Keratinocyte (primary cell): Measurements from ENCODE around the gene TMEM151A. TPM values are rescaled to one million over a fixed set of nuclear protein-coding genes. Genes with fewer than 3 reads are reported as not detected.

Experiments used
- DNase-seq: peaks from one replicate; pipeline ENCODE4 v3.0.0-alpha.2; 2011; ENCODE audit warnings: low read depth, missing footprints, low spot score
- FAIRE-seq: peaks from 2 replicates; lab custom pipeline; 2011; peaks lifted over from hg19 to GRCh38; lab: Jason Lieb, UNC
- H2AFZ ChIP-seq: 2 replicates; pipeline ENCODE4 v1.6.0; 2012; ENCODE audit warnings: low read length, control low read depth, inconsistent platforms; ENCODE audit not compliant: control insufficient read depth
- H3K27ac ChIP-seq: 2 replicates; pipeline ENCODE4 v1.5.1; 2011; ENCODE audit warnings: low read length; ENCODE audit not compliant: control insufficient read depth, insufficient read depth
- H3K27me3 ChIP-seq: 3 replicates; pipeline ENCODE4 v1.6.0; 2011; ENCODE audit warnings: low read length; ENCODE audit not compliant: control insufficient read depth, insufficient read depth; ENCODE audit errors: extremely low read depth
- H3K36me3 ChIP-seq, 2 experiments: 2 replicates in 1 of 2; 3 replicates in 1 of 2; pipeline ENCODE4 v1.5.1; 2011; ENCODE audit warnings: low read length in 2 of 2, mild to moderate bottlenecking in 1 of 2; ENCODE audit not compliant: control insufficient read depth in 2 of 2, insufficient read depth in 2 of 2; ENCODE audit errors: extremely low read depth in 1 of 2
- H3K4me1 ChIP-seq: 3 replicates; pipeline ENCODE4 v1.5.1; 2011; ENCODE audit warnings: low read length; ENCODE audit not compliant: control insufficient read depth, insufficient read depth; ENCODE audit errors: extremely low read depth
- H3K4me2 ChIP-seq: 3 replicates; pipeline ENCODE4 v1.6.0; 2011; ENCODE audit warnings: low read depth, low read length; ENCODE audit not compliant: control insufficient read depth, insufficient read depth; ENCODE audit errors: extremely low read depth
- H3K4me3 ChIP-seq, 3 experiments: fragments of 200-600 bp in 1 of 3; sonication (generic) in 1 of 3; 2 replicates in 2 of 3; 3 replicates in 1 of 3; pipeline ENCODE4 v1.5.1; 2011 to 2016; ENCODE audit warnings: low read length in 3 of 3, mild to moderate bottlenecking in 3 of 3, control low read depth in 2 of 3, inconsistent platforms in 1 of 3, low read depth in 1 of 3, mixed read lengths in 1 of 3, mixed run types in 1 of 3, moderate library complexity in 1 of 3; ENCODE audit not compliant: control insufficient read depth in 2 of 3, insufficient read depth in 2 of 3; ENCODE audit errors: extremely low read depth in 1 of 3
- H3K79me2 ChIP-seq: 2 replicates; pipeline ENCODE4 v1.6.0; 2012; ENCODE audit warnings: low read length; ENCODE audit not compliant: control insufficient read depth, insufficient read depth
- H3K9ac ChIP-seq: 3 replicates; pipeline ENCODE4 v1.6.0; 2011; ENCODE audit warnings: low read length; ENCODE audit not compliant: control insufficient read depth, insufficient read depth; ENCODE audit errors: extremely low read depth
- H3K9me1 ChIP-seq: 3 replicates; pipeline ENCODE4 v1.6.0; 2011; ENCODE audit warnings: low read length; ENCODE audit not compliant: control insufficient read depth, insufficient read depth; ENCODE audit errors: extremely low read depth
- H3K9me3 ChIP-seq: 2 replicates; pipeline ENCODE4 v1.5.1; 2012; ENCODE audit warnings: low read depth, low read length; ENCODE audit not compliant: control insufficient read depth
- H4K20me1 ChIP-seq: 3 replicates; pipeline ENCODE4 v1.6.0; 2011; ENCODE audit warnings: low read length; ENCODE audit not compliant: control insufficient read depth, insufficient read depth; ENCODE audit errors: extremely low read depth
- EZH2 ChIP-seq: IDR thresholded peaks from one replicate; pipeline ENCODE4 v1.6.1; 2012; ENCODE audit warnings: inconsistent platforms, mild to moderate bottlenecking, low read length, moderate library complexity
- dilution Hi-C: fragments of 300-500 bp; cut with MboI; formaldehyde crosslinking; loops from one replicate; pipeline ENCODE4 v1.7.0; 2020; ENCODE audit warnings: low sequenced_read_pairs; ENCODE audit not compliant: extremely low pct_ligation_motif_present
- polyA plus RNA-seq, 5 experiments: library from polyadenylated mRNA; depleted of rRNA in 3 of 5; stranded (reverse) in 3 of 5; stranded (forward) in 1 of 5; unstranded in 1 of 5; fragments of >200 nt; gene quantifications; 1 replicate in 1 of 5; 2 replicates in 3 of 5; 3 replicates in 1 of 5; pipeline versions ENCODE4 v1.2.1 to v1.2.3, GENCODE V29; 2011 to 2012; ENCODE audit warnings: missing spikeins in 2 of 5, low read depth in 1 of 5, low replicate concordance in 1 of 5
- TF ChIP-seq, protein P1 (sequence below), 3 experiments: IDR thresholded peaks in 1 of 3; conservative IDR thresholded peaks in 1 of 3; optimal IDR thresholded peaks in 1 of 3; 2 replicates in 2 of 3; 3 replicates in 1 of 3; pipeline versions ENCODE3 to v1.5.1; 2011; ENCODE audit warnings: low read length in 3 of 3, mild to moderate bottlenecking in 3 of 3, moderate library complexity in 2 of 3, control low read depth in 1 of 3, inconsistent platforms in 1 of 3; ENCODE audit not compliant: insufficient read depth in 2 of 3; ENCODE audit errors: extremely low read depth in 1 of 3

Gene TMEM151A
- polyA plus RNA-seq, 1 donor (not counting 4 experiments of a cell fraction or from before 2014, with no cell fraction given): not detected

GRCh38 chr11:66335531-66336233 is 44.0 kb downstream of the TMEM151A start:
- peak; percentile 32 for FAIRE-seq
- peak overlapping the region; percentile 97 for H3K27ac ChIP-seq

DNA sequence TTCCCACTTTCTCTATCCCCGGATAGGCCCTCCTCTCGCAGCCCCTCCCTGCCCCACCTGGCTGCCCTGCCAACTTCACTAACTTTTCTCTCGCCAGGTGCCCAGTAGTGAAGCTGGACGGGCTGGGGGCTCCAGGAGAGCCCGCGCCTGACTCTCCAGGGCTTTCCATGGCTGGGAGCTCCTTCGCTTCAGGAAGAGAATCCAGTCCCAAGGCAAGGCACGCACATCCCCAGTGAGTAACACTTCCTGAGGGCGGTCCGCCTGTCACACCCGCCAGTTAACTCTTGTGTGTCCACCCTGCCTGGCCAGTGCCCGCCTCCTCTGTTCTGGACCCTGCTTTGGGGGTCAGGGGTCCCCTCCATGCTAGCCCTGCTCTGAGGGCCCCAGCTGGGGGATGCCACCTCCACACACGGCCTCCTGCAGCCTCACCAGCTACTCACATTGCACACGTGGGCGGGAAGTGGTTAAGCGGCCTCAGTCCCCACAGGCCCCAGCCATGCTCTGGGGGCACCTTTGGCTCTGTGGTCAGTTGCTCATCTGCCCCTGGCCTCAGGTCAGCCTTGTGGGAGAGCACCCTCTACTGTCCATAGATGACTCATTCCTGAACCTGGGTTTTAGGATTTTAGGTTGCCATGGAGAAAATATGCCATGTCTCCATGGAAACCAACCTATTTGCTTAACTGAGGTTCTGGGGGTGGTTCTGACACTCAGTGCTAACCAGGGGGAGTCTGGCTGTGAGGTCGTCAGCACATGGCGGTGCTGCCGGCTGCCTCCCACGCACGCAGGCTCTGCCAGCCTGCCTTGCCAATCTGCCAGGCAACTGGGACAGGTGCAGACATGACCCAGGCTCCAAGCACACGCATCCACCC is 44.8 kb downstream of the TMEM151A start, which contains the start of gene RIN1:
Gene RIN1, minus strand, starts transcription at position 201 of the 869 bp plus-strand sequence. Its CDS starts 32 bp downstream, at position 169.
- H3K4me1 ChIP-seq: peaks cover 49% of the 10 kb centered on the region
- H3K9me1 ChIP-seq: peaks cover 6% of the 10 kb centered on the region
- H3K27me3 ChIP-seq: no peaks in the 10 kb centered on the region
- FAIRE-seq (peak; percentile 93), DNase-seq (peak; percentile 87)
- H4K20me1 ChIP-seq: peaks cover 3% of the 10 kb centered on the region
- H3K4me2 ChIP-seq: peak within 1 kb of the TSS; percentile 95
- peak within 1 kb of the TSS; percentile 85 for H3K9ac ChIP-seq
- H3K36me3 ChIP-seq: peaks cover 34 to 55% of the 10 kb centered on the region in 2 experiments
- H3K4me3 ChIP-seq: peak within 1 kb of the TSS; percentile 60 to 78 (median 78)
- peak within 1 kb of the TSS; percentile 97 for H3K27ac ChIP-seq
- dilution Hi-C loops: no loop called here
- no peak within 1 kb of the TSS for H2AFZ ChIP-seq
- peaks cover 22% of the 10 kb centered on the region for H3K79me2 ChIP-seq
- no peak for TF ChIP-seq EZH2
- TF ChIP-seq, protein P1, sequence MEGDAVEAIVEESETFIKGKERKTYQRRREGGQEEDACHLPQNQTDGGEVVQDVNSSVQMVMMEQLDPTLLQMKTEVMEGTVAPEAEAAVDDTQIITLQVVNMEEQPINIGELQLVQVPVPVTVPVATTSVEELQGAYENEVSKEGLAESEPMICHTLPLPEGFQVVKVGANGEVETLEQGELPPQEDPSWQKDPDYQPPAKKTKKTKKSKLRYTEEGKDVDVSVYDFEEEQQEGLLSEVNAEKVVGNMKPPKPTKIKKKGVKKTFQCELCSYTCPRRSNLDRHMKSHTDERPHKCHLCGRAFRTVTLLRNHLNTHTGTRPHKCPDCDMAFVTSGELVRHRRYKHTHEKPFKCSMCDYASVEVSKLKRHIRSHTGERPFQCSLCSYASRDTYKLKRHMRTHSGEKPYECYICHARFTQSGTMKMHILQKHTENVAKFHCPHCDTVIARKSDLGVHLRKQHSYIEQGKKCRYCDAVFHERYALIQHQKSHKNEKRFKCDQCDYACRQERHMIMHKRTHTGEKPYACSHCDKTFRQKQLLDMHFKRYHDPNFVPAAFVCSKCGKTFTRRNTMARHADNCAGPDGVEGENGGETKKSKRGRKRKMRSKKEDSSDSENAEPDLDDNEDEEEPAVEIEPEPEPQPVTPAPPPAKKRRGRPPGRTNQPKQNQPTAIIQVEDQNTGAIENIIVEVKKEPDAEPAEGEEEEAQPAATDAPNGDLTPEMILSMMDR (optimal IDR thresholded peaks at IDR 0.05 in 1 of 3, IDR thresholded peaks at IDR 0.05 in 1 of 3, conservative IDR thresholded peaks at IDR 0.05 in 1 of 3; ENCODE audit: extremely low read depth in 1 of 3, insufficient read depth in 2 of 3, low read length in 3 of 3): no peak
- no peaks in the 10 kb centered on the region for H3K9me3 ChIP-seq

More at GRCh38 chr11:66335531-66336233, 44.0 kb downstream of the TMEM151A start:
- dilution Hi-C loops: no loop called here
- Histone ChIP-seq H3K9me3 (no peaks in the 10 kb centered on the region), H3K4me3 (peak overlapping the region; percentile 60 to 78 (median 78)), H2AFZ (no peak overlapping the region), H3K9ac (peak overlapping the region; percentile 85), H3K9me1 (peaks cover 6% of the 10 kb centered on the region), H3K4me2 (peak overlapping the region; percentile 95), H3K27me3 (no peaks in the 10 kb centered on the region), H3K4me1 (peaks cover 49% of the 10 kb centered on the region), H3K36me3 (peaks cover 30 to 53% of the 10 kb centered on the region in 2 experiments), H4K20me1 (peaks cover 3% of the 10 kb centered on the region), H3K79me2 (peaks cover 22% of the 10 kb centered on the region)
- no peak for DNase-seq
- TF ChIP-seq, protein P1 (optimal IDR thresholded peaks at IDR 0.05 in 1 of 3, IDR thresholded peaks at IDR 0.05 in 1 of 3, conservative IDR thresholded peaks at IDR 0.05 in 1 of 3; ENCODE audit: extremely low read depth in 1 of 3, insufficient read depth in 2 of 3, low read length in 3 of 3): no peak
- TF ChIP-seq EZH2: no peak
